Endothelial cell of umbilical vein (primary cell): ENCODE measurements around the gene CACNA1S. TPM values are rescaled to one million over a fixed set of nuclear protein-coding genes. Genes with fewer than 3 reads are reported as not detected.

Source experiments
- BruUV-seq: library from RNA; stranded (reverse); fragments of 400-500 nt; replicated peaks from 2 replicates; lab custom pipeline; 2021; lab: Mats Ljungman, UMichigan
- CTCF ChIA-PET: fragments of 300-600, 350-600 bp; sonication (Branson Sonifier 250); formaldehyde crosslinking; loops from one replicate; lab custom pipeline; 2021; ENCODE audit warnings: antibody characterized with exemption, inconsistent platforms; lab: Charles Lee
- POLR2A ChIA-PET: fragments of 300-600, 350-600 bp; sonication (Branson Sonifier 250); formaldehyde crosslinking; loops from one replicate; lab custom pipeline; 2021; ENCODE audit warnings: antibody characterized with exemption, inconsistent platforms; lab: Charles Lee
- DNase-seq: peaks from one replicate; pipeline ENCODE4 v3.0.0-alpha.2; 2011; ENCODE audit warnings: low read depth, low spot score
- FAIRE-seq: peaks from 2 replicates; lab custom pipeline; 2011; peaks lifted over from hg19 to GRCh38; lab: Jason Lieb, UNC
- H2AFZ ChIP-seq: 2 replicates; pipeline ENCODE4 v1.6.0; 2012; ENCODE audit warnings: low read depth, low read length, control low read depth, inconsistent platforms
- H3K27ac ChIP-seq: 2 replicates; pipeline ENCODE4 v1.5.1; 2011; ENCODE audit warnings: low read depth, mild to moderate bottlenecking, control low read depth, low read length, moderate library complexity; ENCODE audit not compliant: insufficient read depth
- H3K27me3 ChIP-seq, 2 experiments: 2 replicates each; pipeline versions ENCODE4 v1.6.0 to v1.6.1; 2011; ENCODE audit warnings: low read length in 2 of 2, mixed read lengths in 1 of 2; ENCODE audit not compliant: control insufficient read depth in 2 of 2, insufficient read depth in 2 of 2
- H3K36me3 ChIP-seq, 2 experiments: 2 replicates in 1 of 2; 3 replicates in 1 of 2; pipeline ENCODE4 v1.5.1; 2011; ENCODE audit warnings: low read length in 2 of 2, mild to moderate bottlenecking in 1 of 2, moderate library complexity in 1 of 2; ENCODE audit not compliant: control insufficient read depth in 2 of 2, insufficient read depth in 2 of 2; ENCODE audit errors: extremely low read depth in 1 of 2
- H3K4me1 ChIP-seq: 3 replicates; pipeline ENCODE4 v1.5.1; 2011; ENCODE audit warnings: mild to moderate bottlenecking, low read length; ENCODE audit not compliant: control insufficient read depth, insufficient read depth; ENCODE audit errors: extremely low read depth
- H3K4me2 ChIP-seq: 2 replicates; pipeline ENCODE4 v1.6.1; 2011; ENCODE audit warnings: low read length, control low read depth, mixed read lengths; ENCODE audit not compliant: insufficient read depth
- H3K4me3 ChIP-seq, 3 experiments: fragments of 200-600 bp in 1 of 3; sonication (generic), shearing (Covaris generic) in 1 of 3; replicated peaks in 1 of 3; 2 replicates each; pipeline ENCODE4 v1.5.1; 2011 to 2016; ENCODE audit warnings: control low read depth in 3 of 3, low read length in 3 of 3, mild to moderate bottlenecking in 2 of 3, inconsistent platforms in 1 of 3, low read depth in 1 of 3, moderate library complexity in 1 of 3; ENCODE audit not compliant: insufficient read depth in 1 of 3
- H3K79me2 ChIP-seq: 2 replicates; pipeline ENCODE4 v1.6.0; 2012; ENCODE audit warnings: low read length, inconsistent platforms; ENCODE audit not compliant: control insufficient read depth, insufficient read depth
- H3K9ac ChIP-seq: replicated peaks from 2 replicates; pipeline ENCODE3; 2011; ENCODE audit warnings: low read length, control low read depth; ENCODE audit not compliant: insufficient read depth; ENCODE audit errors: extremely low read depth
- H3K9me1 ChIP-seq: replicated peaks from 3 replicates; pipeline ENCODE4 v1.6.0; 2011; ENCODE audit warnings: mild to moderate bottlenecking, low read length; ENCODE audit not compliant: control insufficient read depth, insufficient read depth; ENCODE audit errors: extremely low read depth
- H3K9me3 ChIP-seq: replicated peaks from 2 replicates; pipeline ENCODE4 v1.5.1; 2012; ENCODE audit warnings: low read length, inconsistent platforms; ENCODE audit not compliant: control insufficient read depth, insufficient read depth
- H4K20me1 ChIP-seq: replicated peaks from 2 replicates; pipeline ENCODE3; 2011; ENCODE audit warnings: mild to moderate bottlenecking, low read length; ENCODE audit not compliant: control insufficient read depth, insufficient read depth; ENCODE audit errors: extremely low read depth
- CTCF ChIP-seq, 2 donors: IDR thresholded peaks; 1 replicate in 1 of 2; 2 replicates in 1 of 2; pipeline ENCODE4 v1.5.1; 2011; ENCODE audit warnings: low read length in 2 of 2, mild to moderate bottlenecking in 2 of 2, moderate library complexity in 2 of 2, control low read depth in 1 of 2, inconsistent platforms in 1 of 2, low read depth in 1 of 2; ENCODE audit not compliant: insufficient read depth in 1 of 2; ENCODE audit errors: extremely low read depth in 1 of 2
- EZH2 ChIP-seq: IDR thresholded peaks from 2 replicates; pipeline ENCODE4 v1.6.1; 2012; ENCODE audit warnings: borderline replicate concordance, low read depth, mild to moderate bottlenecking, moderate library complexity, low read length, inconsistent platforms; ENCODE audit not compliant: severe bottlenecking
- FOS ChIP-seq: IDR thresholded peaks from 2 replicates; pipeline ENCODE4 v1.6.1; 2011; ENCODE audit warnings: mild to moderate bottlenecking, low read length, moderate library complexity, borderline replicate concordance; ENCODE audit not compliant: insufficient read depth
- GATA2 ChIP-seq: IDR thresholded peaks from 2 replicates; pipeline ENCODE4 v1.7.0; 2011; ENCODE audit warnings: low read depth, mild to moderate bottlenecking, moderate library complexity, mixed read lengths, low read length; ENCODE audit not compliant: insufficient read length, insufficient read depth
- JUN ChIP-seq: IDR thresholded peaks from 2 replicates; pipeline ENCODE4 v1.6.1; 2011; ENCODE audit warnings: borderline replicate concordance, low read depth; ENCODE audit not compliant: insufficient read length, insufficient read depth
- MAX ChIP-seq: IDR thresholded peaks from 2 replicates; pipeline ENCODE4 v1.6.1; 2011; ENCODE audit not compliant: insufficient read depth, insufficient read length
- MYC ChIP-seq: IDR thresholded peaks from one replicate; pipeline ENCODE4 v1.6.1; 2011; ENCODE audit warnings: mild to moderate bottlenecking, low read depth, low read length
- POLR2A ChIP-seq: IDR thresholded peaks from 2 replicates; pipeline ENCODE4 v1.6.1; 2012; ENCODE audit warnings: low read depth, mild to moderate bottlenecking, control low read depth, low read length
- POLR2AphosphoS5 ChIP-seq: IDR thresholded peaks from 2 replicates; pipeline ENCODE4 v1.6.1; 2012; ENCODE audit warnings: low read depth, mild to moderate bottlenecking, control low read depth, low read length, moderate library complexity; ENCODE audit not compliant: insufficient read depth
- dilution Hi-C: fragments of 300-500 bp; cut with MboI; formaldehyde crosslinking; loops from one replicate; pipeline ENCODE4 v1.15.0; 2019; ENCODE audit warnings: low sequenced_read_pairs; ENCODE audit not compliant: extremely low pct_ligation_motif_present
- intact Hi-C: fragments of 100-400 bp; cut with micrococcal nuclease; formaldehyde crosslinking; loops from one replicate; pipeline ENCODE4 v1.10.0; 2022
- polyA plus RNA-seq, 4 experiments: library from polyadenylated mRNA; depleted of rRNA in 3 of 4; stranded (reverse) in 3 of 4; unstranded in 1 of 4; fragments of >200 nt; gene quantifications; 2 replicates each; pipeline versions ENCODE4 v1.2.1 to v1.2.3, GENCODE V29; 2011 to 2012; ENCODE audit warnings: missing spikeins in 1 of 4
- total RNA-seq: library from RNA; stranded (reverse); gene quantifications from 2 replicates; pipeline ENCODE4 v1.2.3, GENCODE V29; 2021

CACNA1S gene
- total and polyA plus RNA-seq, 2 donors (not counting 3 experiments of a cell fraction or from before 2014, with no cell fraction given): not detected

GRCh38 chr1:201053155-201053860 is 58.9 kb downstream of the CACNA1S start:
- no TSS peak for BruUV-seq
- dilution Hi-C loops: no loop called here
- H3K4me2 ChIP-seq: no peak overlapping the region
- ChIA-PET CTCF (no interaction called here), POLR2A (no interaction called here)
- no peak for DNase-seq
- H4K20me1 ChIP-seq: no peaks in the 10 kb centered on the region
- H3K27me3 ChIP-seq: peaks cover 0 to 14% of the 10 kb centered on the region in 2 experiments
- no peak overlapping the region for H3K9ac ChIP-seq
- no peak overlapping the region for H3K4me3 ChIP-seq
- FAIRE-seq: no peak
- H3K9me3 ChIP-seq: no peaks in the 10 kb centered on the region
- intact Hi-C loops: no loop called here
- no peaks in the 10 kb centered on the region for H3K4me1 ChIP-seq
- no peak for TF ChIP-seq GATA2
- TF ChIP-seq CTCF (IDR thresholded peaks at IDR 0.05; ENCODE audit: extremely low read depth in 1 of 2, insufficient read depth in 1 of 2, low read depth in 1 of 2, low read length in 2 of 2): no peak
- no peak for TF ChIP-seq MAX
- no peak for TF ChIP-seq MYC
- no peak for TF ChIP-seq EZH2
- no peak for TF ChIP-seq POLR2AphosphoS5
- no peak for TF ChIP-seq JUN
- TF ChIP-seq FOS: no peak
- no peak for TF ChIP-seq POLR2A
- no peak overlapping the region for H3K27ac ChIP-seq
- no peak overlapping the region for H2AFZ ChIP-seq
- no peaks in the 10 kb centered on the region for H3K36me3 ChIP-seq
- H3K79me2 ChIP-seq: no peaks in the 10 kb centered on the region
- no peaks in the 10 kb centered on the region for H3K9me1 ChIP-seq
